Stimulated activated CD8-positive, alpha-beta memory T cell treated with anti-CD3 and anti-CD28 coated beads, Interleukin-4, amount 100 ng/mL, for 48 hours (primary cell): ENCODE data around the gene GOLIM4.
"Not testable (repeated sequence)": the region's sequence is repeated elsewhere in the genome, so short reads cannot be mapped to it uniquely, and the experiment has no call there.

Experiments
- DNase-seq: peaks from one replicate; pipeline ENCODE4 v3.0.0-alpha.2; 2020

Gene GOLIM4

GRCh38 chr3:168072323-168072650 lies 23.4 kb downstream of the GOLIM4 start:
- DNase-seq: no peak

GRCh38 chr3:168071591-168072322 lies 24.0 kb downstream of the GOLIM4 start:
- no peak for DNase-seq

GRCh38 chr3:168070919-168071318 lies 24.8 kb downstream of the GOLIM4 start:
- DNase-seq: no peak

- no peak for DNase-seq
Measured at GRCh38 chr3:168068346-168068745, 27.4 kb downstream of the GOLIM4 start.

- no peak for DNase-seq
Measured at GRCh38 chr3:168066882-168067281, 28.8 kb downstream of the GOLIM4 start.

GRCh38 chr3:168065569-168065968 lies 30.2 kb downstream of the GOLIM4 start:
- DNase-seq: no peak

GRCh38 chr3:168063122-168063521 lies 32.6 kb downstream of the GOLIM4 start:
- no peak for DNase-seq

- no peak for DNase-seq
Measured at GRCh38 chr3:168062679-168063078, 33.0 kb downstream of the GOLIM4 start.

- no peak for DNase-seq
Measured at GRCh38 chr3:168061332-168061996, 34.3 kb downstream of the GOLIM4 start.

- DNase-seq: no peak
Measured at GRCh38 chr3:168060317-168060716, 35.4 kb downstream of the GOLIM4 start.

GRCh38 chr3:168058481-168058880 lies 37.2 kb downstream of the GOLIM4 start:
- no peak for DNase-seq

- DNase-seq: not testable (repeated sequence)
Measured at GRCh38 chr3:168056398-168057230, 39.1 kb downstream of the GOLIM4 start.

- no peak for DNase-seq
Measured at GRCh38 chr3:168054447-168054846, 41.3 kb downstream of the GOLIM4 start.

- no peak for DNase-seq
Measured at GRCh38 chr3:168053115-168053514, 42.6 kb downstream of the GOLIM4 start.

- DNase-seq: no peak
Measured at GRCh38 chr3:168052515-168052914, 43.2 kb downstream of the GOLIM4 start.

GRCh38 chr3:168051531-168052471 lies 43.9 kb downstream of the GOLIM4 start:
- DNase-seq: no peak

GRCh38 chr3:168051070-168051469 lies 44.7 kb downstream of the GOLIM4 start:
- DNase-seq: no peak

- no peak for DNase-seq
Measured at GRCh38 chr3:168049367-168049974, 46.3 kb downstream of the GOLIM4 start.

GRCh38 chr3:168048414-168049330 lies 47.1 kb downstream of the GOLIM4 start:
- DNase-seq: no peak

GRCh38 chr3:168047936-168048335 lies 47.8 kb downstream of the GOLIM4 start:
- DNase-seq: no peak

GRCh38 chr3:168047190-168047795 lies 48.4 kb downstream of the GOLIM4 start:
- DNase-seq: no peak
